Measurements from ENCODE around the gene POU3F1.

DNA sequence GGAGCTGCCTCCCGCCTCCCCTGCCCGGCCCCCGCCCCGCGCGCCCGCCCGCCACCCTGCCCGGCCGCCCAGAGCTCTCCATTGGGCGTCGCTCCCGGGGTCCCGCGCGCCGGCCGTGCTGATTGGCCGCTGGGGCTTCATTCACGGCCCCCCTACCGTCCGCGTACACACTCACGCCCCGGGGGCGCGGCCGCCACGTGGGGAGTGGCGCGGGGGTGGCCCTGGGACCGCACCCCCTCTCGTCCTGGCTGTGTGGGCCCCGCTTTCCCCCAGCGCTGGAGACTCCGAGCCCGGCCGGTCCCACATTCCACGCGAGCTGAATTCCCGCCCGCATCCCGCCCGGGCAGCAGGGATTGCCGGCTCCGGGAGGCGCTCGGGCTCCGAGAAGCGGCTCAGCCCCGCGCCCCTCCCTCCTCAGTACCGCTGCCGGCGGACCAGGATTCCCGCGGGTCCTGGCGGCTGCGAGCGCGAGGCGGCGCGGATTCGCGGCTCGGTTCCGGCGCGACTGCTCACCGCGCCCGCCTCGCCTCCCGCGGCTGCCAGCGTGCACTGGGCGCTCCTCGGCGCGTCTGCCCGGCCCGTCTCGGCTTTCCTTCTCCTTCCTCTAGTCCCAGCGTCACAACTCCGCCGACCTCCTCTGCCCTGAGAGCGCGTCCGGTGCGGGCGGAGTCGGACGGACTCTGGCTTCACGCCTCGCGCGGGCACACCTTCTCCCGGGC is 450 bp upstream of the POU3F1 start:
- TF ChIP-seq, protein P1, sequence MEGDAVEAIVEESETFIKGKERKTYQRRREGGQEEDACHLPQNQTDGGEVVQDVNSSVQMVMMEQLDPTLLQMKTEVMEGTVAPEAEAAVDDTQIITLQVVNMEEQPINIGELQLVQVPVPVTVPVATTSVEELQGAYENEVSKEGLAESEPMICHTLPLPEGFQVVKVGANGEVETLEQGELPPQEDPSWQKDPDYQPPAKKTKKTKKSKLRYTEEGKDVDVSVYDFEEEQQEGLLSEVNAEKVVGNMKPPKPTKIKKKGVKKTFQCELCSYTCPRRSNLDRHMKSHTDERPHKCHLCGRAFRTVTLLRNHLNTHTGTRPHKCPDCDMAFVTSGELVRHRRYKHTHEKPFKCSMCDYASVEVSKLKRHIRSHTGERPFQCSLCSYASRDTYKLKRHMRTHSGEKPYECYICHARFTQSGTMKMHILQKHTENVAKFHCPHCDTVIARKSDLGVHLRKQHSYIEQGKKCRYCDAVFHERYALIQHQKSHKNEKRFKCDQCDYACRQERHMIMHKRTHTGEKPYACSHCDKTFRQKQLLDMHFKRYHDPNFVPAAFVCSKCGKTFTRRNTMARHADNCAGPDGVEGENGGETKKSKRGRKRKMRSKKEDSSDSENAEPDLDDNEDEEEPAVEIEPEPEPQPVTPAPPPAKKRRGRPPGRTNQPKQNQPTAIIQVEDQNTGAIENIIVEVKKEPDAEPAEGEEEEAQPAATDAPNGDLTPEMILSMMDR (conservative IDR thresholded peaks at IDR 0.05; ENCODE audit: low read depth, low read length), result no peak
- TF ChIP-seq EZH2 (IDR thresholded peaks at IDR 0.05; ENCODE audit: low read length, unreplicated experiment), result no peak
